Astrocyte (in vitro differentiated cells and primary cell): ENCODE measurements around the gene ATP8B4. TPM values are rescaled to one million over a fixed set of nuclear protein-coding genes. Genes with fewer than 3 reads are reported as not detected.

ENCODE experiments used
- DNase-seq: peaks from one replicate; pipeline ENCODE4 v3.0.0-alpha.2; 2010; ENCODE audit warnings: low read depth
- FAIRE-seq: peaks from 2 replicates; lab custom pipeline; 2011; peaks lifted over from hg19 to GRCh38; lab: Jason Lieb, UNC
- H2AFZ ChIP-seq: 2 replicates; pipeline ENCODE4 v1.6.0; 2012; ENCODE audit warnings: low read depth, low read length, inconsistent platforms
- H3K27ac ChIP-seq: 2 replicates; pipeline ENCODE4 v1.5.1; 2011; ENCODE audit warnings: low read depth, low read length, inconsistent platforms
- H3K27me3 ChIP-seq: 2 replicates; pipeline ENCODE4 v1.6.0; 2011; ENCODE audit warnings: low read length, inconsistent platforms; ENCODE audit not compliant: insufficient read depth
- H3K36me3 ChIP-seq: 2 replicates; pipeline ENCODE4 v1.5.1; 2011; ENCODE audit warnings: low read length, inconsistent platforms; ENCODE audit not compliant: insufficient read depth
- H3K4me1 ChIP-seq: 2 replicates; pipeline ENCODE4 v1.5.1; 2011; ENCODE audit warnings: low read length, inconsistent platforms; ENCODE audit not compliant: insufficient read depth
- H3K4me2 ChIP-seq: 2 replicates; pipeline ENCODE4 v1.6.0; 2012; ENCODE audit warnings: low read length, inconsistent platforms
- H3K4me3 ChIP-seq: 2 replicates; pipeline ENCODE4 v1.5.1; 2011; ENCODE audit warnings: low read depth, mild to moderate bottlenecking, low read length, inconsistent platforms; ENCODE audit not compliant: insufficient read depth
- H3K79me2 ChIP-seq: 2 replicates; pipeline ENCODE4 v1.6.0; 2012; ENCODE audit warnings: mild to moderate bottlenecking, low read length, inconsistent platforms; ENCODE audit not compliant: insufficient read depth
- H3K9ac ChIP-seq: 2 replicates; pipeline ENCODE4 v1.6.0; 2012; ENCODE audit warnings: mild to moderate bottlenecking, low read length, inconsistent platforms
- H3K9me3 ChIP-seq: 2 replicates; pipeline ENCODE4 v1.5.1; 2012; ENCODE audit warnings: low read depth, mild to moderate bottlenecking, low read length, inconsistent platforms; ENCODE audit not compliant: insufficient read depth
- H4K20me1 ChIP-seq: 2 replicates; pipeline ENCODE4 v1.6.0; 2012; ENCODE audit warnings: low read length, inconsistent platforms; ENCODE audit not compliant: insufficient read depth
- H3K27ac Mint-ChIP-seq: one replicate; pipeline ENCODE4 v1.8.0; 2021; ENCODE audit warnings: mild to moderate bottlenecking, mixed read lengths; ENCODE audit not compliant: unreplicated experiment
- H3K27me3 Mint-ChIP-seq: one replicate; pipeline ENCODE4 v1.8.0; 2021; ENCODE audit warnings: low read depth, mixed read lengths; ENCODE audit not compliant: unreplicated experiment
- H3K36me3 Mint-ChIP-seq: one replicate; pipeline ENCODE4 v1.8.0; 2021; ENCODE audit warnings: low read depth, mixed read lengths; ENCODE audit not compliant: unreplicated experiment
- H3K4me1 Mint-ChIP-seq: one replicate; pipeline ENCODE4 v1.8.0; 2021; ENCODE audit warnings: low read depth, mixed read lengths; ENCODE audit not compliant: unreplicated experiment
- H3K4me3 Mint-ChIP-seq: one replicate; pipeline ENCODE4 v1.8.0; 2021; ENCODE audit warnings: mild to moderate bottlenecking, moderate library complexity, mixed read lengths; ENCODE audit not compliant: unreplicated experiment
- H3K9me3 Mint-ChIP-seq: one replicate; pipeline ENCODE4 v1.8.0; 2021; ENCODE audit warnings: mild to moderate bottlenecking, mixed read lengths; ENCODE audit not compliant: unreplicated experiment
- EZH2 ChIP-seq: IDR thresholded peaks from 2 replicates; pipeline ENCODE4 v1.6.1; 2012; ENCODE audit warnings: mild to moderate bottlenecking, low read length, inconsistent platforms; ENCODE audit not compliant: insufficient read depth
- total RNA-seq: library from RNA; stranded (reverse); gene quantifications from 2 replicates; pipeline ENCODE4 v1.2.1, GENCODE V29; 2021
- TF ChIP-seq, protein P1 (sequence below): IDR thresholded peaks from 2 replicates; pipeline ENCODE4 v1.5.1; 2011; ENCODE audit warnings: low read depth, mild to moderate bottlenecking, inconsistent platforms, low read length, moderate library complexity; ENCODE audit not compliant: insufficient read depth

The ATP8B4 gene
- total RNA-seq, 1 donor from 2014 or later, result 0.23 TPM

DNA sequence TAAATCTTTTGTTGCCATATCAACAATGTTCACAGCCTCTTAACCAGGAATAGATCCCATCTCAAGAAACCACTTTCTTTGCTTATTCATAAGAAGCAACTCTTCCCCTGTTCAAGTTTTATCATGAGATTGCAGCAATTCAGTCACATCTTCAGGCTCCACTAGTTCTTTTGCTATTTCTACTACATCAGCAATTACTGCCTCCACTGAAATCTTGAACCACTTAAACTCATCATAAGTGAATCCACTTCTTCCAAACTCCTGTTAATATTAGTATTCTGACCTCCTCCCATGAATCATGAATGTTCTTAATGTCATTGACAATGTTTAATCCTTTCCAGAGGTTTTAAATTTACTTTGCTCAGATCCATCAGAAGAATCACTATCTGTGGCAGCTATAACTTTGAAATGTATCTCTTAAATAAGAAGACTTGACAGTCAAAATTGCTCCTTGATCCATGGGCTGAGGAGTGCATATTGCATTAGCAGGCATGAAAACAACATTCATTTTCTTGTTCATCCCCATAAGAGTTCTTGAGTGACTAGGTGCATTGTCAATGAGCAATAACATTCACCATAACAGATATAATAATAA lies 292.3 kb downstream of the ATP8B4 start:
- peaks cover 6% of the 10 kb centered on the region for H3K4me1 ChIP-seq
- H2AFZ ChIP-seq, result no peak overlapping the region
- H3K27ac ChIP-seq, result no peak overlapping the region
- H3K79me2 ChIP-seq, result no peaks in the 10 kb centered on the region
- no peak overlapping the region for H3K4me3 ChIP-seq
- H3K36me3 ChIP-seq, result no peaks in the 10 kb centered on the region
- no peaks in the 10 kb centered on the region for H3K27me3 Mint-ChIP-seq
- H3K9me3 Mint-ChIP-seq, result no peaks in the 10 kb centered on the region
- no peak overlapping the region for H3K4me2 ChIP-seq
- FAIRE-seq (no peak), DNase-seq (no peak)
- H4K20me1 ChIP-seq, result no peaks in the 10 kb centered on the region
- TF ChIP-seq EZH2, result no peak
- TF ChIP-seq, protein P1, sequence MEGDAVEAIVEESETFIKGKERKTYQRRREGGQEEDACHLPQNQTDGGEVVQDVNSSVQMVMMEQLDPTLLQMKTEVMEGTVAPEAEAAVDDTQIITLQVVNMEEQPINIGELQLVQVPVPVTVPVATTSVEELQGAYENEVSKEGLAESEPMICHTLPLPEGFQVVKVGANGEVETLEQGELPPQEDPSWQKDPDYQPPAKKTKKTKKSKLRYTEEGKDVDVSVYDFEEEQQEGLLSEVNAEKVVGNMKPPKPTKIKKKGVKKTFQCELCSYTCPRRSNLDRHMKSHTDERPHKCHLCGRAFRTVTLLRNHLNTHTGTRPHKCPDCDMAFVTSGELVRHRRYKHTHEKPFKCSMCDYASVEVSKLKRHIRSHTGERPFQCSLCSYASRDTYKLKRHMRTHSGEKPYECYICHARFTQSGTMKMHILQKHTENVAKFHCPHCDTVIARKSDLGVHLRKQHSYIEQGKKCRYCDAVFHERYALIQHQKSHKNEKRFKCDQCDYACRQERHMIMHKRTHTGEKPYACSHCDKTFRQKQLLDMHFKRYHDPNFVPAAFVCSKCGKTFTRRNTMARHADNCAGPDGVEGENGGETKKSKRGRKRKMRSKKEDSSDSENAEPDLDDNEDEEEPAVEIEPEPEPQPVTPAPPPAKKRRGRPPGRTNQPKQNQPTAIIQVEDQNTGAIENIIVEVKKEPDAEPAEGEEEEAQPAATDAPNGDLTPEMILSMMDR, result no peak
- H3K36me3 Mint-ChIP-seq, result no peaks in the 10 kb centered on the region
- peaks cover 14% of the 10 kb centered on the region for H3K4me1 Mint-ChIP-seq
- H3K4me3 Mint-ChIP-seq, result no peak overlapping the region
- H3K27me3 ChIP-seq, result no peaks in the 10 kb centered on the region
- no peaks in the 10 kb centered on the region for H3K9me3 ChIP-seq
- H3K9ac ChIP-seq, result no peak overlapping the region
- no peak overlapping the region for H3K27ac Mint-ChIP-seq

DNA sequence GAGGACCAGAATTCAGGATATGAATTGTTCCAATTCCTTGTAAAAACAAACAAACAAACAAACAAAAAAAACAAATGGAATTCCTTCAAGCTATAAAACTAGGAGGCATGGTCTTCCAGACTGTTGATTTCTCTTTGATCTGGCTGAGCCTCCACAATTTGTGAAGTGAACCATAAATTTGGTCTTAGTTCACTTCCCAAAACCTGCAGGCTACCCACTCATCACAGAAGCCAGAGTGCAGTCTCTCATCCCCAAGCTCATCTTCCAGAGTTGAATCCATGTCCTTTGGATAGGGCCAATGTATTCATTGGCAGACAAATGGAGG lies 294.3 kb downstream of the ATP8B4 start:
- TF ChIP-seq, protein P1, result no peak
- TF ChIP-seq EZH2, result no peak
- no peaks in the 10 kb centered on the region for H3K9me3 ChIP-seq

DNA sequence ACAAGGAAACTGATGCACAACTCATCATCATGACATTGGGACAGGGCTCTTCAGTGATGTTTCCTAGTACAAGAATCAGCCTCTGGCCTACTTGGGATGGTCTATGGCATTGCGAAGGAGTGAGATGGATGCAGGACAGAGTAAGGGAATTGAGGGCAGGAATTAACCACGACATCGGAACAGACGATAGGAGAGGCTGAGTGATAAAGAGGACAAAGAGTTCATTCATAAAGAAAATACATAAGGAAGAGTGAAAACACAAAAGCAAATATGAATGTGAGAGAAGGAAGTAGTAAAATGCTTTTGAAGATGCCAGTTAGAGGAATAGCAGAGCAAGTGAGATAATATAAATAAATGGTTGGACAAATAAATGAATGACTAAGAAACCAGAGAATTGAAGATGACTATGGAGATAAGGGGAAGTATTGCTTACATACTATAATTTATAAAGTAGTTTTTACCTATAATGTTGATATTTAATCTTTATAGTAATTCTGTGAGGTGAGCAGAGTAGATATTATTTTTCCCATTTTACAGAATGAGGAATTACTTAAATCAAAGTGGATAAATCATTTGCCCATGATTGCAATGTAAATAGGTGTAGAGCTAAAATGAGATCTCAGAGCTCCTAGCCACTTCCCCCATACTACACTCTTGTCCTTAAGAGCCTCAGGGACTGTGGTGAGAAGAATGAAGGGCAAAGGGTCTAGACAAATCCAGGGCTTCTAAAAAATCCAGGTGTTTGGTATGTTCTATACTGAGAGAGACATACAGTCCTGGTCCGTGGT lies 294.9 kb downstream of the ATP8B4 start:
- Histone ChIP-seq H3K36me3 (no peaks in the 10 kb centered on the region), H3K4me2 (no peak overlapping the region), H3K9ac (no peak overlapping the region), H3K4me1 (no peaks in the 10 kb centered on the region), H3K27me3 (no peaks in the 10 kb centered on the region), H3K4me3 (no peak overlapping the region), H3K9me3 (no peaks in the 10 kb centered on the region), H2AFZ (no peak overlapping the region), H3K27ac (no peak overlapping the region), H4K20me1 (no peaks in the 10 kb centered on the region), H3K79me2 (no peaks in the 10 kb centered on the region)
- no peaks in the 10 kb centered on the region for H3K4me1 Mint-ChIP-seq
- FAIRE-seq (no peak), DNase-seq (no peak)
- no peak overlapping the region for H3K27ac Mint-ChIP-seq
- no peaks in the 10 kb centered on the region for H3K27me3 Mint-ChIP-seq
- H3K4me3 Mint-ChIP-seq, result no peak overlapping the region
- H3K9me3 Mint-ChIP-seq, result no peaks in the 10 kb centered on the region
- no peak for TF ChIP-seq EZH2
- TF ChIP-seq, protein P1, result no peak
- H3K36me3 Mint-ChIP-seq, result no peaks in the 10 kb centered on the region

More for the DNA sequence above, 294.3 kb downstream of the ATP8B4 start:
- H3K27me3 Mint-ChIP-seq, result no peaks in the 10 kb centered on the region
- FAIRE-seq (no peak), DNase-seq (no peak)
- H3K27me3 ChIP-seq, result no peaks in the 10 kb centered on the region
- no peaks in the 10 kb centered on the region for H3K4me1 Mint-ChIP-seq
- H3K4me3 ChIP-seq, result no peak overlapping the region
- no peak overlapping the region for H2AFZ ChIP-seq
- H3K4me1 ChIP-seq, result no peaks in the 10 kb centered on the region
- H3K27ac ChIP-seq, result no peak overlapping the region
- no peak overlapping the region for H3K4me3 Mint-ChIP-seq
- no peak overlapping the region for H3K9ac ChIP-seq
- H3K4me2 ChIP-seq, result no peak overlapping the region
- H3K9me3 Mint-ChIP-seq, result no peaks in the 10 kb centered on the region
- no peaks in the 10 kb centered on the region for H3K36me3 Mint-ChIP-seq
- H3K79me2 ChIP-seq, result no peaks in the 10 kb centered on the region
- H3K36me3 ChIP-seq, result no peaks in the 10 kb centered on the region
- no peaks in the 10 kb centered on the region for H4K20me1 ChIP-seq
- H3K27ac Mint-ChIP-seq, result no peak overlapping the region
